ENCODE results near the gene RELN.
A peak's percentile ranks its signal among the peaks of the same experiment; 100 is the strongest.
"Not testable (repeated sequence)": the region's sequence is repeated elsewhere in the genome, so short reads cannot be mapped to it uniquely, and the experiment has no call there.

The RELN gene

DNA sequence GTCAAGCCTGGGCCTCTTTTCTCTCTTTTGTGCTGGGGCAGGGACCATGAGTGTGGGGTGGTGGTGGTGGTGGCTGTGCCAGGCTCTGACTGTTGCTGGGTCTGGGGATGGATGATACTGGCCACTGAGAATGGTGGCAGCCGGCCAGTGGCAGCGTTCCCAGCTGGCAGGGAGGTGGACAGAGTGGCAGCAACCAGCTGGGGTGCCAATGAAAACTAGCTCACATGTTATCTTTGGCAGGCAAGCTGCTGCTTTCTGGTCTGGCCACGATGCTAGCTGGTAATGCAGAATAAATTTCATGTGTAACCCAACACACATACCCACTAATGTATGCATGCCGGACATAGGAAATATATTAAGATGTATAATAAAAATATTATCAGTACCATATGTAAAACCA lies 448.4 kb downstream of the RELN start:
- no peak for DNase-seq

DNA sequence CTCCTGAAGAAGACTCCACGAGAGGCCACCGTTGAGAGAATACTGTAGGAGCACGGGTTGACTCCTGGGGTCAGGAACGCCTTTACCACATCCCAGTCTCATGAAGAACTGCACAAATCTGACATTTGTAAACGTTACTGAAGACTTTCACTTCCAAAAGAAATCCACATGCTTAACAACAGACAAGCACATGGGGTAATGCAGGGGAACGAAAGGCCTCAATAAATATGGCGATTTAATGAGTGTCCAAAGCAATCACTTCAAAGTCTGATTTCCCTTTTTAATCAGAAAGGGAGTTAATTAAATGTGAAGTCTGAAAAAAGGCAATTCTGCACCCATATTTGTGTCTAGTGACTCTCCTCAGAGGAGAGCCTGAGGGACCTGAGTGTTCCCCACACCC lies 449.1 kb downstream of the RELN start:
- DNase-seq: no peak

DNA sequence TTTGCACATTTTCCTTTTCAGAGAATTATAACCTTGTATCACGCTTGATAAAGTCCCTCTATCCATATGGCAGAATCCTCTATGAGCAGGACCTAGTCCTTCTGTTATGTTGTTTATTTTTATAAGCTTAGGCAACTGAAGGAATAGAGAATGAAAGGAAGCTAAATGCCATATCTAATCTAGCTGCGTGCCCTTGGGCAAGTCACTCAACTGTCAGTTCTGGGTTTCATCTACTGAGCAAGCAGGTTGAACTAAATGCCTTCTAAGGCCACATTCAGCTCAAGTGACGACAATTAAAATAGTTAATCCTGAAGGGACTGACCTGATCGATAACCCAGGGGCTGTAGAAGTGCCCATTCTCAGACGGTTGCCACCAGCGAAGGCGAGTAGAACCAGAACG lies 449.6 kb downstream of the RELN start:
- DNase-seq: no peak

DNA sequence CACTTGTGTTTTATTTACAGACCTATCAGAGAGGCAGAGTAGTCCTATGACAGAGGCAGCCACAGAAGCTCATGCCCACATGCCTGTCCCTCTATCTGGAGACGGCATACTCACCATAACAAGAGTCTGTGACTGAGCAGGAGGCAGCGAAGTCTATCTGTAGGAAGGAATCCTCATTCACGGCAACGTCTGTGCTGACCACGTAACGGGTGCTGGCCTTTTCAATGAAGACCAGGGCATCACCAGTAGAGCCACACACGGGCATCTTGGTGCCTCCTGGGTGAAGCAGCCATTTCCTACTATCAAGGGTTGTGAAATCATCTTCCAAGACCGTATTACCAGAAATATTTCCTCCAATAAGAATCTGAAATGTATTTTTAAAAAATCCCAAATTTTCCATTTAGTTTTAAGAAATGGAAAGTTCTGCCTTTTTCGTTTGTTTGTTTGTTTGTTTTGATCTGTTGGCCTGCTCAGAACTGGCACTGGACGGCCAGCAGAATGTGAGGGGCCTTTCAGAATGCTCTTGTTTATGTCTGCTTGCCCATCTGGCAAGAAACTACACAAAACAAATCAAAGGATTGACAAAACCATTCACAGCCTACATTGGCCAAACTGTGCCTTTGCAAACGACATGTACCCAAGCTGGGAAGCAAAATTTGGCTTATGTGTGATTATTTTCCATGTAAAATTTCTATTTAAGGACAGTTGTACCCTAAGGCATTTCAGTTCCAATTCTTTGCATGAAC lies 450.3 kb downstream of the RELN start:
- no peak for DNase-seq

DNA sequence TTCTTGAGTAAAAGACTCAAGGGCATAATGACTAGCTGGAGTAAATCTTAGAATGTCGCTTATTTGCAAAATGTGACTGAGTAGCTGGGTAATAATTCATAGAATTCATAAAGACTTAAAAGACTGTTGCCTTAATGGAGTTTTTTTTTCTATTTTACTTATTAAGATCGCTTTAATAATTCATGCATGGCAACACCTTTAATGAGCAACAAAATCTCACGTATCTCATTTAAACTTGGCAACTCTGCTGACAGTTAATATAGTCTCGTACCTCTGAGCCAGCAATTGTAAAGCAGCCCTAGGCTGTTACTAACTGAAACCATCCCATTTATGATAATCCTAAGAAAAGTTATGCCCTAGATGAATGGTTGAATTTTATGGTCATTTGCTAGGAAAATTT lies 455.7 kb downstream of the RELN start:
- no peak for DNase-seq

DNA sequence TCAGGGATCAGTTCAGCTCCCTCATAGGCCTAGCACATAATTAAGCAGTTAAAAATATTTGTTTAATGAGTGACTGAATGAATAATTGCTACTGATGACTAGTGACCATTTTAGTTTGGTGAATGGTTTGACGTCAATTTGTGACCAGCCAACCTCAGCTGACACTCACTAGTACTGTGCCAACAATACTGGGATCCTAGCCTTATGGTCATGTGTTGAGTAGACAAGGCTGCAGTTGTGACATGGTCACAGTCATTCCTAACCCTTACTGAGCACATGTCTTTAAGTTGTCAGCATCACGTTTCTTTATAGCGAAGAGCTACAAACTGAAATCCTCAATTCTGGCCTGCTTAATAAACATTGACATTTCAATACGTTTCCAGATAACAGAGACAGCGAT lies 456.5 kb downstream of the RELN start:
- DNase-seq: no peak

DNA sequence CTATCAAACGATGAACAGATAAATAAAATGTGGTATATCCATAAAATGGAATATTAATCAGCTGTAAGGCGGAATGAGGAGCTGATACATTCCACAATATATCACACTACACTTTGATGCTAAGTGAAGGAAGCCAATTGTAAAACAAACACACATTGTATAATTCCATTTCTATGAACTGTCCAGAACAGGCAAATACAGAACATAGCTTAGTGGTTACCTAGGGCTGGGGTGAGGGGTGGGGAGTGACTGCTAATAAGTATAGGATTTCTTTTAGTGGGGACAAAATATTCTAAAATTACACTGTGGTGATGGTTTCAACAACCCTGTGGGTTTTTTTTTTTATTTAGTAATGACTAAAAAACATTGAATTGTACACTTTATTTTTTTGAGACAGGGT lies 461.3 kb downstream of the RELN start:
- DNase-seq: no peak

DNA sequence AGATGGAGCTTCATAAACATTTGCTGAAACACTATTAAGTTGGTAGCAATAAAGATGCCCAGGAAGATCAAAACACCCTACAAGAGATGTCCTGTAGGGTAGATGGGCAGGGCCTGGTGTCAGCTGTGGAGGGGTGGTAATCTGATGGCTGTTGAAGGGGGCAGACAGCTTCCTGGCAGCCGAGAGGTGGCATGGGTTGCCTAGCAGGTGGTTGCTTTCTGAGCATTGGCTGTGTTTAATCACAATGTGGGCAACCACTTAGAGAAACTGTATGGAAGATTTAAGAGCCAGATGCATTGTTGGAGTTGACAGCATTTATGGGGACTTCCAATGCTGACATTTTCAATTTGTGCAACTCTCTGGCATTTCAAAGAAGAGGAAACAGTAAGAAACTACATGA lies 463.5 kb downstream of the RELN start:
- no peak for DNase-seq

DNA sequence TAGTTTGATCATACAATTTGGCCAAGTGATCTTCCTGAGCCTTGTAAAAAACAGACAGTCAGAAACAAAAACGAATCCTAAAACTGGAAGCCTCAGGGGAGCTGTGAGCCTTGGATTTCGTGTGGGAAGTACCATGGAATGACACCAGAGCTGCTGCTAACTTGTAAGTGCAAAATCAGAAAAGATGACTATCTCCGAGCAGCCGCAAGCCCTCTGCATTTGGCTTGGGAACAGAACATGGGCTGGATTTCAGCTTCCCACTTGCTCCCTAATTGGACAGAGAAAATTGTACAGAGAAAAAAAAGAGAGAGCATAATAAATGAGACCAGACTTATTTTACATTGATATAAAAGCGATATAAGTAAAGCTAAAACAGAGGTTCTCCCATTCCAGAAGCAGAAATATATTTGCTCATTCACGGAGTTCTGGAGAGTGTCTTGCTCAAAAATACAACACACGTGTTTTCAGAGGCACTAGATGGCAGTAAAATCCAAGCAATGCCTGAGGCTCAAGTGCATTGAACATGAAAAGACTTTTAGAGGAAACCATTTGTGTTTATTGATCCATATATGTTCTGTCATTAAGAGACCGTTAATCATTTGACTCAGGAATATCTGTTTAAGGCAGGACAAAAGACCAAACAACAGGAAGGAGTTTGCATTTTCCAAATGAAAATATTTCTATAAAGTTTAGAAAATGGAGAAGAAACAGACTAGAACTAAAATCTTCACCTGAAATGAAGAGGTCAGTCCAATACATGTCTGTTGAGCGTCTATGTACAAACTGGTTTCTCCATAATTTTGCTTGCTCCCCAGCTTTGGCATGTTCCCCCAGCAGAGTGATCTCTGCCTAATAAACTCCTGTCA lies 465.2 kb downstream of the RELN start:
- no peak for DNase-seq

DNA sequence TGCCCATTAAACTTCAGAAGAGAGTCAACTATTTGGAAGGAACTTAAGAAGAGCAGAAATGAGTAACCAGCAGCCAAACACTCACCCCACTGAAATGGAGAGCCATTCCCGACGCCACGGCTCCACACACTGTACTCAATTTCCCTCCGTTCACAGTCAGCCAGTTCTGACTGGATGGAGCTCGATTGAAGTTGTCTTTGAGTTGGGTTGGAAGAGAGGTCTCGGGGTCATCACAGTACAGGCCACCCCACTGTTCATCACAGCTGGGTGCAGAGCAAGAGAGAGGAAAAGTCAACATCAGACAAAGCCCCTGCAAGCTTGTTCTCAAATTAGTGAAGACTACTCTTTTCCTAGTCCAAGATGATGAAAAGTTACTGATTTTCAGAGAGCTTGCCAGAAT lies 467.5 kb downstream of the RELN start:
- no peak for DNase-seq

DNA sequence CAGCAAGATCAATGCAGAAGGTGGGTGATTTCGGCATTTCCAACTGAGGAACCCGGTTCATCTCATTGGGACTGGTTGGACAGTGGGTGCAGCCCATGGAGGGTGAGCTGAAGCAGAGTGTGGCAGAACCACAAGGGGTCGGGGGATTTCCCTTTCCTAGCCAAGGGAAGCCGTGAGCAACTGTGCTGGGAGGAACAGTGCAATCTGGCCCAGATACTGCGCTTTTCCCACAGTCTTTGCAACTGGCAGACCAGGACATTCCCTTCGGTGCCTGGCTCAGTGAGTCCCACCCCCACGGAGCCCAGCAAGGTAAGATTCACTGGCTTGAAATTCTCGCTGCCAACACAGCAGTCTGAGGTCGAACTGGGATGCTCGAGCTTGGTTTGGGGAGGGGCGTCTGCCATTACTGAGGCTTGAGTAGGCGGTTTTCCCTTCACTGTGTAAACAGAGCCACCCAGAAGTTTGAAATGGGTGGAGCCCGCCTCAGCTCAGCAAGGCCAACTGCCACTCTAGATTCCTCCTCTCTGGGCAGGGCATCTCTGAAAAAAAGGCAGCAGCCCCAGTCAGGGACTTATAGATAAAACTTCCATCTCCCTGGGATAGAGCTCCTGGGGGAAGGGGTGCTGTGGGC lies 484.8 kb downstream of the RELN start:
- no peak for DNase-seq

DNA sequence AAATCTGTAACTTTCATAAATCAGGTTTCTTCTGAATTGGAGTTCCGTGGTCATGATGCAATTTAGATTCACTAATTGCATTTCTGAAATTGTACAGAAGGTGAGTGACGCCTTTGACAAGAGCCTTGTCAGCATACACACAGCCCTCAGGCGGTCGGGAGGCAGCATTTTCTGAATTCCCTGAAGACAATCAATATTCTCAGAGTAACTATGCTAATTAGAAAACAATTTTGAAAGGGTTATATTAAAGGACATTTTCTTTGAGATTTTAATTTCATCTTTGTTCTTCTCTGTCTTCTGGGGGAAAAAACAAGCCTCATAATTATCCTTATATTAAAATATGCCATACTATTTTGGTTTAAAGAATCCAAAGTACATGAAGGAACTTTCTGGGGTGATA lies 488.3 kb downstream of the RELN start:
- DNase-seq: no peak

DNA sequence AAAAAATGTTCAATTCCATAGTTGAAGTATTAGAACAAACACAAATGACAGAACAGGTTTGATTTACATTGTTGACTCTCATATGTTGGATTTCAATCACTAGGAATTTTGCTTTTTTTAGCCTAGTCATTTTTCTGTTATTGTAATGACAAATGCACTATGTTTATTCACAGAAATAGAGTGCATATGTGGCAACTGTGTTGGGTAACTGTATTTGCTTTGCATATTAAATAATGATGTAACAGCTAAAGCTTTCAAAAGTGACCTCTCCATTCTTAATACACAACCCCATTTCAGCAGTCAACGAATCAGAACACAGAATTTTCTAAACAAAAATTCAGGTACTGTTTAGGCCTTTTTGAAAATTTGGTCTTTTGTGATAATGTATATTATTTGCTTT lies 489.5 kb downstream of the RELN start:
- no peak for DNase-seq

DNA sequence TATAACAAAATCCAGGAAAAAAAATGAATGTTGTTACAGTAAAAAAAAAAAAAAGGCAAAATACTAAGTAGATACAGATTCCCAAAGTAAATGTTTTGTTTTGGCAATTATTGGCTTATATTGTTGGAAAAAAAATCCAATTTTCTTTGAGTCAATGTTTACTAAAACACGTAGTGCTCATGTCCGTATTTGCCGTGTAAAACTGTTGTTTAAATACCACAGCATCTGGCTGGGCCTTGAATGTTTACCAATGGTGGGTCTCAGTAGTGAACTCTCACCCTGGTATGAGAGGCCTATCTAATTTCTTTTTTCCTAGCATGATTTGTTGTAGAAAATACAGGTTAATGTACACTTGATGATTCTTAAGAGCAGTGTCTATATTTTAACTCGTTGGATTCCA lies 502.0 kb downstream of the RELN start:
- no peak for DNase-seq

- DNase-seq: not testable (repeated sequence)
Measured at GRCh38 chr7:103486873-103487272, 502.6 kb downstream of the RELN start.

GRCh38 chr7:103480771-103481170 lies 508.7 kb downstream of the RELN start:
- no peak for DNase-seq

- no peak for DNase-seq
Measured at GRCh38 chr7:103474956-103475355, 514.5 kb downstream of the RELN start.

DNA sequence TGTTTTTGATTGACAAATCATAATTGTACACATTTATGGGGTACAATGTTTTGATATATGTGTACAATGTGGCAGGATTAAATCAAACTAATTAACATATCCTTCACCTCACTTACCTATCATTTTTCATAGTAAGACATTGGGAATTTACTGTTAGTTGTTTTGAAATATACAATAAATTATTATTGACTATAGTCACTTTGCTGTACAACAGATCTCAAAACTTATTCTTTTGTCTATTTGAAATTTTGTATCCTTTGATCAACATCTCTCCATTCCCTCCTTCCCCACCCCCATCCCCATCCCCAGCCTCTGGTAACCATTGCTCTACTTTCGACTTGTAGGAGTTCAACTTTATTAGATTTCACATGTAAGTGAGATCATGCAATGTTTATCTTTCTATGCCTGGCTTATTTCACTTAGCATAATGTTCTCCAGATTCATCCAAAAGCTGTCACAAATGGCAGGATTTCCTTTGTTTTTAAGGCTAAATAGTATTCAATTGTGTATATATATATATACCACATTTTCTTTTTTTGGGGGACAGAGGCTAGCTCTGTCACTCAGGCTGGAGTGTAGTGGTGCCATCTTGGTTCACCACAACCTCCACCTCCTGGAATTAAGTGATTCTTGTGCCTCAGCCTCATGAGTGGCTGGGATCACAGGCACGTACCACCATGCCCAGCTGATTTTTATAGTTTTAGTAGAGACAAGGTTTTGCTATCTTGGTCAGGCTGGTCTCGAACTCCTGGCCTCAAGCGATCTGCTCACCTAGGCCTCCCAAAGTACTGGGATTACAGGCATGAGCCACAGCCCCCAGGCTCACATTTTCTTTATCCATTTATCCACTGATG lies 520.1 kb downstream of the RELN start:
- no peak for DNase-seq

DNA sequence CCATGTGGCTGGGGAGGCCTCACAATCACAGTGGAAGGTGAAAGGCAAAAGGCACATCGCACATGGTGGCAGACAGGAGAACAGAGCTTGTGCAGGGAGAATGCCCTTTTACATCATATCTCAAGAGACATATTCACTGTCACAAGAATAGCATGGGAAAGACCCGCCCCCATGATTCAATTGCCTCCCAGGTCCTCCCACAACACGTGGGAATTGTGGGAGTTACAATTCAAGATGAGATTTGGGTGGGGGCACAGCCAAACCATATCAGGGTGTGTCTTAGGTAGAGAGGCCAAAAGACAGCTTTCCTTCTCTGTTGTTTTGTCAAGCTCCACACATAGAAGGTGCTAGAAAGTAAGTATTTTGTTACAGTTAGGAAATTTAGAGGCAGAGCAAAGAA lies 522.6 kb downstream of the RELN start:
- no peak for DNase-seq

DNA sequence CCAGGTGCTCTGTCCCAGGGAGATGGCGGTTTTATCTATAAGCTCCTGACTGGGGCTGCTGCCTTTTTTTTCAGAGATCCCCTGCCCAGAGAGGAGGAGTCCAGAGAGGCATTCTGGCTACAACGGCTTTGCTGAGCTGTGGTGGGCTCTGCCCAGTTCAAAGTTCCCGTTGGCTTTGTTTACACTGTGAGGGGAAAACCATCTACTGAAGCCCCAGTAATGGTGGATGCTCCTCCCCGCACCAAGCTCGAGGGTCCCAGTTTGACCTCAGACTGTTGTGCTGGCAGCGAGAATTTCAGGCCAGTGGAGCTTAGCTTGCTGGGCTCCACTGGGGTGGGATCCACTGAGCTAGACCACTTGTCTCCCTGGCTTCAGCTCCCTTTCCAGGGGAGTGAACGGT lies 527.1 kb downstream of the RELN start:
- no peak for DNase-seq

GRCh38 chr7:103447073-103447960 lies 542.1 kb downstream of the RELN start:
- peak; percentile 28 for DNase-seq

DNA sequence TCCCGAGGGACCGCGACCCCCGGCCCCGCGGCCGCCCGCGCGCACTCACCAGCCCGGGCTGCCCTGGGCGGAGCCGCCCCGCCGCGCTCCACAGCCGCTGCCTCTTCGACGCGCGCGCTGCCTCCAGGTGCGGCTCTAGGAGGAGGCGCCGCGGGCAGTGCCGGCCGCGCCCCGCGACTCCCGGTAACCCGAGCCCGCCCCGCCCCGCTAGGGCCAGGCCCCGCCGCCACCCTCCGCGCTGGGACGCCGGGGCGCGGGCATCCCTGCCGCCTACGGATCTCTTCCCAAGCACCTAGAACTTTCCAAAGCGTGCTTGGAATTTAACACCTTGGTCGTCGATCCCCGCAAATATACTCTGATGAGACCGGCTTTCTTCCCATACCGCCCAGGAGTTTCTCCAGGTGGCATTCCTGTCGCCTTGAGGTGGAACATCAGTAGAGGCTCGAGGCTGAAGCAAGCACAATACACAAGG lies 543.4 kb downstream of the RELN start, which contains the start of gene SLC26A5:
SLC26A5 (minus strand) TSS at position 159 of the 472 bp plus-strand sequence. CDS start 24,693 bp downstream, outside the sequence.
- no peak for DNase-seq
